Measurements from ENCODE around the gene GCHFR.

GCHFR gene

DNA sequence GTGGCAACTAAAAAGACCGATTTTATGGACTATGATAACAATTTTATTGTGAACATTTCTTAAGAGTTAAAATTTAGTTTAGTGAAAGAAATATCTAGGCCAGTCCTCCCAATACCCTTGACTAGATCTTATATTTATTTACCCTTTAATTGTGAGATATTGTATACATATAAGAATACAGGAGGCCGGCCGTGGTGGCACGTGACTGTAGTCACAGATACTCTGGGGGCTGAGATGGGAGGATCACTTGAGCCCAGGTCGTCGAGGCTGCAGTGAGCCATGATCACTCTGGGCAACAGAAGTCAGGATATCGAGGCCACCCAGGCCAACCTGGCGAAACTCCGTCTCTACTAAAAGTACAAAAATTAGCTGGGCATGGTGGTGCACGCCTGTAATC, 8.1 kb upstream of the GCHFR start:
- no peak for DNase-seq

DNA sequence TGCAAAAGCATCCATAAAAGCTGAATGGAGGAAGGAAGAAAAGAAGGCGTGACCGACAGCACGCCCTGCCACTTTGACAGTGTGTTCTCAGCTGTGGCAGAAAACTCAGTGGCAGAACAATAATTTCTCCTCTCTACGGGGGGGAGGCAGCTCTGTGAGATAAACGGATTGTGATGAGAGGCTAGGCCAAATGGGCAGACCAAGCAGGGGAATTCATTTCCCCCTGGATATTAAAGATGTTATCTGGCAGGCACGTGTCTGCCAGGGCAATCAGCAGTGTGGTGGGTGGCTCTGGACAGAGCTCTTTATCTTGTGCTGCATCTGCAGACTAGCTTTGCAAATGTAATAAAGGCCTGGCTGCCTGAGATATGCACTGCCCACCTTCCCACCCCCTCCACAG, 6.9 kb upstream of the GCHFR start:
- peak; percentile 73 for DNase-seq

DNA sequence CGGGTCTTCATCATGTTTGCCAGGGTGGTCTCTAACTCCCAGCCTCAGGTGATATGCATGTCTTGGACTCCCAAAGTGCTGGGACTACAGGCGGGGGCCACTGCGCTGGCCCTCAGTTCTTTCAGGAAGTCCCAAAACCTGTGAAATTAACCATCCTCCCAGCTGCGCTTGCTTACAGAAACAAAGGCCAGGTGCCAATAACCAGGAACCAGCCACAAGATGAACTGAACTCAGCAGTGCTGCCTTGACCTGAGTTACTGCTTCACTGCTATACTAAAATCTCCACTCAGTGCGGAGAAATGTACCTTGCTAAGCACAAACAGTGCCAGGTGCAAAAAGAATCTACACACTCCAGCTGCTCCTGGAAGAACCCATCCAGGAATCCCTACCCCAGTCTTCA, 3.9 kb upstream of the GCHFR start:
- no peak for DNase-seq

GRCh38 chr15:40762919-40763800, 708 bp upstream of the GCHFR start:
- DNase-seq, result peak; percentile 69

GRCh38 chr15:40764629-40765103, 798 bp downstream of the GCHFR start:
- no peak for DNase-seq

- no peak for DNase-seq
Observed at GRCh38 chr15:40766194-40766815, 2.4 kb downstream of the GCHFR start.

DNA sequence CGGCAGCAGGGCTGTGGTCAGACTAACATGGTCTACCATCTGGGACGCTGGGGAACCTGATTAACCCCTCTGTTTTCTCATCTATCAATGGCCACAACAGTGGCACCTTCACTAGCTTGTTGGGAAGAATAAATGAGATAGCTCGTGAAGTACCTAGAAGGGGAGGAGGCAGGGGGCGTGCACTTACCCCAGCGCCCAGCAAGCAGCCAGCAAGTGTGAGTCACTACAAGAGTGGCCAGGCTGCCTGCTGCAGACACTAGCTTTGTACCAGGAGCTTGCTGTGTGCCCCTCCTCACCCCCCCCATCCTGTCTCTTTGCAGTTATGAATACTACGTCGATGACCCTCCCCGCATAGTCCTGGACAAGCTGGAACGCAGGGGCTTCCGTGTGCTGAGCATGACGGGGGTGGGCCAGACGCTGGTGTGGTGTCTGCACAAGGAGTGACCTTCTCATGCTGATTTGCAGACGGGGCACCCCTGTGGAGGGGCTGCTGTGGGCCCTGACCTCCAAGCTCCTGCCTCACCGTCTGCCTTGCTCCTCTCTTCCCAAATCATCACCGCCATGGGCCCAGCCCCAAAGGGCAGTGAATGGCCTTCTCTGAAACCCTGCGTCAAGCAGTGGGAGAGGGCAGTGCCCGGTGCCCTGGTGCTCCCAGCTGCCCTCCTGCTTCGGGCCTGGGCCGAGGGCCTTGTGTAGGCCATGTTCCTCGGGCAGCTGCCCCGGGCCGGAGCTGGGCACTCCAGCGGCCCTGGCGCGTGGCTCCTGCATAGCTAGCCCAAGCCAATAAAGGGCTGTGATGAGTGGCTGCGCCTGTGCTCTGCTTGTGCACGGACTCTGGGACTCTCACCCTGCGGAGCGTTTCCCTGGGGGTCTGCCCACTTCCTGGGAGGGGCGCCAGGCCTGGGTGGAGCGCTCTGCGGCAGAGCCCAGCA, 3.3 kb downstream of the GCHFR start:
- DNase-seq, result peak; percentile 86

GRCh38 chr15:40767838-40768500, 4.1 kb downstream of the GCHFR start:
- no peak for DNase-seq

GRCh38 chr15:40768521-40769273, 4.8 kb downstream of the GCHFR start:
- no peak for DNase-seq

- no peak for DNase-seq
Observed at GRCh38 chr15:40769274-40770146, 5.6 kb downstream of the GCHFR start, which contains the start of gene C15orf62. C15orf62 (plus strand) TSS chr15:40769980; CDS start chr15:40770496, 516 bp downstream.

DNA sequence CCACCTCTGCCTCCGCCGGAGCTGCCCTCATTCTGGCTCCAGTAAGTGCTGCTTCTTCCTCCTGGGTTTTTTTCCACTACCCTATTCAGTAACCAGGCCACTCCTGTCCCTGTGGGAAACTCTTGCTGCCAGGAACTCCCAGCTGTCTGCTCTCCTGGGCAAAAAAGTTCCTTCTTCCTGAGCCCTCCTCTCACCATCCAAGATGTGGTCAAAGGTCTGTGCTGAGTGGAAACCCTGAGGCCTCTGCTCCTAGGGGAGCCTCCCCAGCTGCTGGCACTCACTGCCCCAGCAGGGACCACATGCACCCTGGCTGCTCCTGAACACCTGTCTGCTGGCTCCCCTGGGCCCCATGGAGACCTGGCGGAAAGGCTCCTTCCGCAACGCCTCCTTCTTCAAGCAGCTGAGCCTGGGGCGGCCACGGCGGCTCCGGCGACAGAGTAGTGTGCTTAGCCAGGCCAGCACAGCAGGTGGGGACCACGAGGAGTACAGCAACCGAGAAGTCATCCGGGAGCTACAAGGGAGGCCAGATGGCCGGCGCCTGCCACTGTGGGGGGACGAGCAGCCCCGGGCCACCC, 6.4 kb downstream of the GCHFR start:
- DNase-seq, result no peak

GRCh38 chr15:40771242-40771641, 7.4 kb downstream of the GCHFR start:
- no peak for DNase-seq

DNA sequence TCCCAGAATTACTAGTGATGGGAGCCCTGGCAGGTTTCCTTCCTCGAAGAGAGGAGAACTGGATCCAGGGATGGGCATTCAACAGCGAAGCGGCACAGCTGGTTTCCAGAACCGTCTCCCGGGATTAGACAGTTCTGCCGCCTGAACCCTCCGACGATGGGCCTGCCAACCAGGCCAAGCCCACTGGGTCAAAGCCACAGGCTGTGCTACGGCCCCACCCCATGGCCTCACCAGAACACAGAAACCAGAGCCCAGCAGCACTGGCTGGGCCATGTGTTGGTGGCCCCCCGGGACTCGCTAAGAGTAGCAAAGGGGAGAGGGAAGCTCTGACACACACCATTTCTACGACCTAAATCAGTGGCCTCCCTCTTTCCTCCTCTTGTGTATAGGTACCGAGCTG, 8.1 kb downstream of the GCHFR start:
- DNase-seq, result no peak

DNA sequence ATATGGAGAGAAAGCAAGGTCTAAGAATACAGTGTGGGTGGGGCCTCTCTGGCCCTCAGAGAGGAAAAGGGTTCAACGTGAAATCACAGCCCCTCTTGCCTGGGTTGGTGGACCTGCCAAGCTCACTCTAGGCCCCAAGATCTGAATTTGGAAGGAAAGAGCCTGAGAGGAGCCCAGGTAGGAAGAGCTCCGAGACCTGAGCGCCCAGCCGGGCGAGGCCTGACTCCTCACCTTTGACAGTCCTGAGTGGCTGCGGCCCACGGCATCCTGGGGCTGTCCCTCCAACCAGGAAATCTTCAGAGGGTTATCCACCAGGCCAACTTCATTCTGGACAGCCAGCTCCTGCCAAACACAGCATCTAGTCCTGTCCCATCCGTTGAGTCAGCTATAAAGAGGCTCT, 9.6 kb downstream of the GCHFR start:
- DNase-seq, result no peak

DNA sequence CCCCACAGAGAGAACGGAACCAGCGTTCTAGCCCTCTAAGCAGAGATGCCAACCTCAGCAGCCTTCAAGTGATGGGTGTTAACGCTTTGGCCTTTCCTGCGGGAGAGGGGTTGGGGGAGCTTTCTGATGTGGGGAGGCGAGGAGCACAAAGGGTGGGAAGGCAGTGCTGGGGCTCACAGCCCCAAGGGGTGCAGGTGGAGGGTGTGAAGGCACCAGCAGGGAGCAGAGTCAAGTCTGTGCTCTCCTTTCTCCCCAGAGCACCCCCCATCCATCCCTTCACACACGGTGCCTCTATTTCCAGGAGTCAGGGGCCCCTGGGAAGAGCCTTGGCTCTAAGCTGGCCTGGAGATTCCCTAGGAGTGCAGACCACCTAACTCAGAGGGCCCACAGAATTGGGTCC, 10.0 kb downstream of the GCHFR start:
- no peak for DNase-seq

DNA sequence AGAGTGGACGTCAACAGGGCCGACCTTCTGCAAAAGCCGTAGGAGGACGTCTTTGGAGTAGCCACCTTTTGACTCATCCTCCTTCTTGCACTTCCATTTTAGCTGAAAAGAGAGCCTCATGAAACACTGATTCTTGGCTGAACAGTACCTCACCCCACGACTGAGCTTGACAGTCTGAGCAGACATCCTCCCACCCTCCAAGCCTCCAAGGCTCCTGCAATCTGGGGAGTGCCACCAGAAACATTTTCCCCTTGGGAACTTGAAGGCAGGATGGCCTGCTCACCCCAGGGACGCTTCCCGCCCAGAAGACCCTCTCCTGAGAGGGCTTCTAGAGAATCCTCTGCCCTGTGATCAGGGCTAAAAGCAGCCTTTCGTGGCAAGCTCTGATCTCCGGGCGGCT, 11.1 kb downstream of the GCHFR start:
- DNase-seq, result no peak

DNA sequence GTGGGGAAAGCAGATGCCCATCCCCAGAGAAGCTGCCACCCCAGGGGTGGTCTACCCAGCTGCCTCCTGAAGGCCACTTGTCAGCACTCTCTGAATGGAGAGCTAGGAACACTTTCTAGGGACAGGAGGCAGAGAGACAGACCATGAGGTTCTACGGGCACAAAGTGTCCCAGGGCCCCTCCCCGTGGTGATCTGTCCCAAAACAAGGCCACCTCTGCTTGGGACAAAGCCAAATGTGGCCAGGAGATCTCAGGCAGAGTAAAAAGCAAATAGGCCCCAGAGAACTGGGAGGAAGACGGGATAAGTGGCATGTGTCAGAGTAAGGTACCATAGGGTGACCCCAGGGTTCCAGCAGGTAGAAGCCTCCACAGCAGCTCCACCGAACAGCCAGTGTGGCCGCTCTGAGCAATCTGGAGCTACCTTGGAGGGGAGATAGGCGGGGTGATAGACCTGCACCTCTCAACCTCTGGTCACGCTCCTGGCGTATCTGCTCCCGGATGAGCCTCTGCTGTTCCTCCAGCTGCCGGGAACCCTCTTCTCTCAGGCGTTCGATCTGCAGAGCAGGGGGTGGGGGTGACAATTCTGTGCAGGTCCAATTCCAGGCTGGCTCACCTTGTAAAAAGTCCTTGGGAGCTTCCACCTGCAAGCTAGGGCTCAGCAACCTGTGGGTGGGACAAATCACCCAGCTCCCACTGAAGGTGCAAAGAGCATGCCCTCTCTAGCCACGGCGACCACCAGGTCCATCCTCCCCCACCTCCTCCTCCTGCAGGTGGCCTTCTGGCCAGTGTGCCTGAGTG, 12.1 kb downstream of the GCHFR start:
- no peak for DNase-seq

- DNase-seq, result no peak
Observed at GRCh38 chr15:40776537-40777141, 12.8 kb downstream of the GCHFR start.

- DNase-seq, result peak; percentile 90
Observed at GRCh38 chr15:40782609-40783227, 18.9 kb downstream of the GCHFR start.
